Subcutaneous adipose tissue (tissue), 4 donors: Measurements from ENCODE around the gene PPIL1. TPM values are rescaled to one million over a fixed set of nuclear protein-coding genes. Genes with fewer than 3 reads are reported as not detected.

Experiments
- CTCF ChIP-seq: fragments of 450-650 bp; IDR thresholded peaks from one replicate; pipeline ENCODE4 v1.5.1; 2016; ENCODE audit warnings: low read depth, mild to moderate bottlenecking, control low read depth, antibody characterized with exemption, moderate library complexity
- total RNA-seq, 4 donors: library from RNA; depleted of rRNA; stranded (reverse); fragments of >200 nt; gene quantifications; one replicate each; pipeline ENCODE4 v1.1.0, GENCODE V29; 2016

Gene PPIL1
- total RNA-seq, 4 donors from 2014 or later = 4.3 to 18.4 (median 6.7) TPM

DNA sequence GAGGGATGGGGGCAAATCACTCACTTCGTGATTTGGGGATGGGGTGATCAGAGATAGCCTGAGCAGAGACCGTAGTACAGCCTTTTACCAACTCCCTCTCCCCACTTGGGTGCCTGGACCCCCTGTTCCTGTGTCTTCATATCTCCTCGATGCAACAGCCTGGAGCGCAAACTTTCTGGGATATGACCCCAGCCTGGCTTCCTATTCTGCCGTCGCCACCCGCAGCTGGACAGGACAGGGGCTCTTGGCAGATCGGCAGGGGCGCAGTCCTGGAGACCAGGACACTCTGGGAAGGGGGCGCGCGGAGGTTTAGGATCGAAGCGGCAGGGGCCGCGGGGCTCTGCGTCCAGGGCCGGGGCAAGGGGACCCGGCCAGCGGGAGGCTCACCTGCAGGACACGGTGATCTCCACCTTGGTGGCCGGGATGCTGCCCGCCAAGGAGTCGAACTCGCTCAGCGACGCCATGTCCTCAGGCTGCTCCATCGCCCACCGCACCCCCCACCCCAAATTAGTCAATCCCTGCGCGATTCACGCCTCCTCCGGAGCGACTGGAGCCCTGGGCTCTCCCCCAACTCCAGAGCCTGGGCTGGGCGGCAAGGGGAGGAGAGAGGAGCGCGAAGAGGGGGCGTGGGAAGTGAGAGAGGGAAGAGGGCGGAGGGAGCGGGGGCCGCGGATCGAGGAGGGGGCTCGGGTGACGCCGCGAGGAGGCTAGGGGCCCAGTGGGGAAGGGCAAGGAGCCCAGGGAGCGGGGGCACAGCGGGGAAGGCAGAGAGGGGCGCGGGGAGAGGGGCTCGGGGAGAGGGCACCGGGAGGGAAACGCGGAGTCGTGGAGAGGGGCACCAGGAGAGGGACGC, 35.5 kb downstream of the PPIL1 start, which contains the start of gene CPNE5:
Gene CPNE5 (minus strand): TSS at position 549 of the 853 bp plus-strand sequence. CDS start 67 bp downstream, at position 482.
- TF ChIP-seq CTCF = no peak

GRCh38 chr6:36837686-36838085, 36.9 kb downstream of the PPIL1 start:
- no peak for TF ChIP-seq CTCF

DNA sequence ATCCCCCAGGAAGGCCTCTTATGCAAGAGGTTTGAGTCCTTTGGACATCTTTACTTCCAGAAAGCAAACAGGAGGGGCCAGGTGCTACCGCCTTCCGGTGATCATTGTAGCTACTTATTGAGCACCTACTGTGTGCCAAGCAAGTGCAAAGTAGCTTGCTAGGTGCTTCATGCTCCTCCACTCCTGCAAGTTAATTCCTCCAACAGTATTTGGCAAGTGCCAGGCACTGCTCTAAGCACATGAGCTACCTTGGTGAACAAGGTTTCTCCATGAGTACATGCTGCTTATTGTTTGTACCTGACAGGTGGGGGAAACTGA, 37.6 kb downstream of the PPIL1 start:
- no peak for TF ChIP-seq CTCF

DNA sequence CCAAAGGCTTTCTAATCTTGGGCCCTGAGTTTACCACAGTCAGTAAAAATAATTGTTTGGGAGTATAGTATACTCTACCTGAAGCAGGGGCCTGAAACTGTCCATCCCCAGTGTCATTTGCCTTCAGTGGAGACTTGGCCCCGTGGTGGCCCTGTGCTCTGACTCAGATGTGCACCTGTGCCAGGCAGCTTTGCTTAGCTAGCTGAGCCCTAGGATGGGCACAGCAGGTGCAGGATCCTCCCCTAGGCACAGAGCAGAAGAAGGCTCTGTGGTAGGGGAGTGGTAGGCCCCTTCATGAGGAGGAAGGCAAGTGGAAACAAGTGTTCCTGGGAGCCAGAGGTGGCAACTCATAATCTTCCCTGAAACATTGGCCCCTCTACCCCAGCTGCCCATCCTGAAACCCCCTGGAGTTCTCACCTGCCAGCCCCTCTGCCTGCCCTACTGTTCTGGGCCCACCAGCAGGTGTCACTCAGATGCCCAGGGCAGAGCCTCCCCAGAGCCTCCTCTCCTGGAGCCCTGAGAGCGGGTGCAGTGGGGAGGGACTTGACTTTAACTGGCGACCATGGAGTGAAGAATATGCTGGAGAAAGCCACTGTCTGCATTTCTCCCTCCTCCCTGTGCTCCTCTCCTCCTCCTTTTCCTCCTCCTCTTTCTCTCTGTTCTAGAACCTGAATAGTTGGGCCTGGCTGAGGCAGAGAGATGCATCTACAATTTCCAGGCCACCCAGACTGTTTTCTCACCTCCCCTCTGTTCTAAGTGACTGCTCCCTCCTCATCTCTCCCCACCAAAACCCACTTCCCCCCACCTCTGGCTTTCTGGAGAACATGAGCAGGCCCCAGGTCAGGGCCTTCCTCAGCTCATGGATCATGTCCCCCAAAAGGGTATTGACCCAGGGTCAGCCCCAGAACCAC, 38.2 kb downstream of the PPIL1 start:
- no peak for TF ChIP-seq CTCF

DNA sequence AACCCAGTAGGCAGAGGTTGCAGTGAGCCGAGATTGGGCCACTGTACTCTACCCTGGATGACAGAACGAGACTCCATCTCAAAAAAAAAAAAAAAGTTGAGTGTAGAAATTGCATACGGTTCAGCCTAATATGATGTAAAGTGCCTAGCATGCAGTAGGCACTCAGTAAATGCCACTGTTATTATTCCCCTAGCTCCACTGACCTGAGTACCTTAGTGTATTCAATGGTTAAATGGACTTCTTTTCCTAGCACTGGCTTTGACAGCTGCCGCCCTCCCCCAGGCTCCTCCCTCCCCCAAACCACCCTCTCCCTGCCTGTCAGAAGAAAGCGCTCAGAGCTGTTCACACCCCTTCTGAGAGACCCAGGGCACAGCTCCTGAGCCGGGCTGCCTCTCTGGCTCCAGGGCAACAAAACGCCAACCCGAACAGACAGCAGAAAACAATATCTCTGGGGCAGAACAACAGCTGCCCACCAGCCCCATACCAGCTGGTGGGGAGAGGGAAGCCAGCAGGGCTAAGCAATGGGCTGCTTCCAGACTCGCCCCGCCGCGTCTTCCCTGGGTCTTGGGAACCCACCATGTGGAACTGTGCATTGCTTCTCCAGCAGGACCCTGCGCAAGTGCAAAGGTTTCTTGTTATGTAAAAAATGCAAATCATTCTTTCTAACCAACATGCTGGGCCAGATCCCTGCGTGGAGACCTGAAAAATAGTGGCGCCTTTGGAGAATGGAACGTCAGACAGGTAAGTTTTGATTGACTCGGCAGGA, 39.8 kb downstream of the PPIL1 start:
- TF ChIP-seq CTCF = no peak

GRCh38 chr6:36833182-36833789, 41.3 kb downstream of the PPIL1 start:
- TF ChIP-seq CTCF = no peak
